NCI-H1105 treated with DMSO at 0.1 percent for 48 hours (cell line): Measurements from ENCODE around the gene MS4A4E.
A peak's percentile ranks its signal among the peaks of the same experiment; 100 is the strongest.
"Not testable (repeated sequence)": the region's sequence is repeated elsewhere in the genome, so short reads cannot be mapped to it uniquely, and the experiment has no call there.

Experiments
- DNase-seq: peaks from one replicate; lab custom pipeline; 2025; lab: John Stamatoyannopoulos, UW

MS4A4E gene

GRCh38 chr11:60170566-60170965, 72.4 kb downstream of the MS4A4E start:
- DNase-seq: no peak

- DNase-seq: peak; percentile 2
These were observed 73.5 kb downstream of the MS4A4E start for GRCh38 chr11:60169264-60169915.

GRCh38 chr11:60168306-60168705, 74.6 kb downstream of the MS4A4E start:
- no peak for DNase-seq

GRCh38 chr11:60165951-60166350, 77.0 kb downstream of the MS4A4E start:
- DNase-seq: no peak

GRCh38 chr11:60165538-60165937, 77.4 kb downstream of the MS4A4E start:
- no peak for DNase-seq

GRCh38 chr11:60164550-60165075, 78.3 kb downstream of the MS4A4E start:
- no peak for DNase-seq

- no peak for DNase-seq
These were observed 81.2 kb downstream of the MS4A4E start for GRCh38 chr11:60161766-60162165.

GRCh38 chr11:60161107-60161506, 81.8 kb downstream of the MS4A4E start:
- no peak for DNase-seq

- no peak for DNase-seq
These were observed 83.1 kb downstream of the MS4A4E start for GRCh38 chr11:60159868-60160267.

- DNase-seq: no peak
These were observed 83.7 kb downstream of the MS4A4E start for GRCh38 chr11:60159284-60159683.

- DNase-seq: no peak
These were observed 84.3 kb downstream of the MS4A4E start for GRCh38 chr11:60158636-60159035.

- DNase-seq: no peak
These were observed 87.0 kb downstream of the MS4A4E start for GRCh38 chr11:60155931-60156330.

GRCh38 chr11:60152727-60153126, 90.2 kb downstream of the MS4A4E start:
- DNase-seq: not testable (repeated sequence)

- no peak for DNase-seq
These were observed 92.7 kb downstream of the MS4A4E start for GRCh38 chr11:60150279-60150678.
